NCI-H2107 (cell line): ENCODE data around the gene LRRC8E.
A peak's percentile ranks its signal among the peaks of the same experiment; 100 is the strongest.
"Not testable (repeated sequence)": the region's sequence is repeated elsewhere in the genome, so short reads cannot be mapped to it uniquely, and the experiment has no call there.

Experiments used
- DNase-seq: peaks from one replicate; lab custom pipeline; 2025; lab: John Stamatoyannopoulos, UW

Gene LRRC8E

DNA sequence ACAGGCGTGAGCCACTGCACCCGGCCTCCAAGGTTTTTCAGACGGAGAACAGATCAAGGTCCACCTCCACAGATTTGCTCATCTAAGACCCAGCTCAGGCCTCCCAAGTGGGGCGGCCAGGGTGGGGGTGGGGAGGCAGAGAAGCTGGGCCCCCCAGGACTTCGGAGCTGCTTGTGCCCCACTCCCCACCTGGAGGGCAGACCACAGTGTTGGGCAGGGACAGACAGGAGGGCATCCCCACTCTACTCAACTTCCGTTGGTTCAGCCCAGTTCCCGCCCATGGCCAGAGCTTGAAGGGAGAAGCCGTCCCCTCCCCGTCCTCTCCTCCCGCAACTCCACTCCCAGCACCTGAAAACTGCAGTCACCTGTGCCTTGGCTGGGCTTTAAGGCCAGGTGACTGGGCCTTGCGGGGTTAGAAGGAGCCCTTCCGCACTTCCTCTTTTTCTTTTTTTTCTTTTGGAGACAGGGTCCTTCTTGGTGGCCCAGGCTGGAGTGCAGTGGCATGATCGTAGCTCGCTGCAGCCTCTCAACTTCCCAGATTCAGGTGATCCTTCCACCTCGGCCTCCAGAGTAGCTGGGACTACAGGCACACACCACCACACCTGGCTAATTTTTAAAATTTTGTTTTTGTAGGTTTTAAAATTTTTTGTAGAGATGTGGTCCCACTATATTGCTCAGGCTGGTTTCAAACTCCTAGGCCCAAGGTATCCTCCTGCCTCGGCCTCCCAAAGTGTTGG is 734 bp upstream of the LRRC8E start:
- no peak for DNase-seq

DNA sequence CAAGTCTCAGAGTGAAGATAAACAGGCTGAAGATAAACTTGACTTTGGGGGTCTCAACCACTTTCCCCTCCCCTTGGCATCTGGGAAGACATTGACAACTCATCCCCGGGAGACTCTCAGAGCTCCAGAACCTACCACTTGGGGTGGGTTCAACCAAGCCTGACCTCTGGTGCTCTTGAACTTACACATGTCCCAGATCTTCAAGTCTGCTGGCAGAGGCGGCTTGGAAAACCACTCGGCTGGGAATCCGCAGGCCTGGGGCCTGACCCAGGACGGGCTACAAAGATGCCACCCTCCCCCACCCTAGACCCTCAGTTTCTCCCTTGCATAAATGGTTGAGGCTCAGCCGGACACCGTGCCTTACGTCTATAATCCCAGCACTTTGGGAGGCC is 512 bp downstream of the LRRC8E start:
- DNase-seq: no peak

- not testable (repeated sequence) for DNase-seq
These were observed 5.2 kb downstream of the LRRC8E start for GRCh38 chr19:7893362-7894101.

- DNase-seq: no peak
These were observed 6.5 kb downstream of the LRRC8E start for GRCh38 chr19:7894612-7895309.

GRCh38 chr19:7895565-7895964 is 7.3 kb downstream of the LRRC8E start:
- DNase-seq: no peak

- DNase-seq: no peak
These were observed 9.0 kb downstream of the LRRC8E start for GRCh38 chr19:7897292-7897691.

DNA sequence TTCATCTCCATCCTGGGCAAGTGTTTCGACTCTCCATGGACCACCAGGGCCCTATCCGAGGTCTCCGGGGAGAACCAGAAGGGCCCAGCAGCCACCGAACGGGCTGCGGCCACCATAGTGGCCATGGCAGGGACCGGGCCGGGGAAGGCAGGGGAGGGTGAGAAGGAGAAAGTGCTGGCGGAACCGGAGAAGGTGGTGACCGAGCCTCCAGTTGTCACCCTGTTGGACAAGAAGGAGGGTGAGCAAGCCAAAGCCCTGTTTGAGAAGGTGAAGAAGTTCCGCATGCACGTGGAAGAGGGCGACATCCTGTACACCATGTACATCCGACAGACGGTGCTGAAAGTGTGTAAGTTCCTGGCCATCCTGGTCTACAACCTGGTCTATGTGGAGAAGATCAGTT is 10.7 kb downstream of the LRRC8E start:
- DNase-seq: no peak

DNA sequence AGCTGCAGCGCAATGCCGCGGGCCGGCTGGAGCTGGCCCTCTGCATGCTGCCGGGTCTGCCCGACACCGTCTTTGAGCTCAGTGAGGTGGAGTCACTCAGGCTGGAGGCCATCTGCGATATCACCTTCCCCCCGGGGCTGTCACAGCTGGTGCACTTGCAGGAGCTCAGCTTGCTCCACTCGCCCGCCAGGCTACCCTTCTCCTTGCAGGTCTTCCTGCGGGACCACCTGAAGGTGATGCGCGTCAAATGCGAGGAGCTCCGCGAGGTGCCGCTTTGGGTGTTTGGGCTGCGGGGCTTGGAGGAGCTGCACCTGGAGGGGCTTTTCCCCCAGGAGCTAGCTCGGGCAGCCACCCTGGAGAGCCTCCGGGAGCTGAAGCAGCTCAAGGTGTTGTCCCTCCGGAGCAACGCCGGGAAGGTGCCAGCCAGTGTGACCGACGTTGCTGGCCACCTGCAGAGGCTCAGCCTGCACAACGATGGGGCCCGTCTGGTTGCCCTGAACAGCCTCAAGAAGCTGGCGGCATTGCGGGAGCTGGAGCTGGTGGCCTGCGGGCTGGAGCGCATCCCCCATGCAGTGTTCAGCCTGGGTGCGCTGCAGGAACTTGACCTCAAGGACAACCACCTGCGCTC is 11.6 kb downstream of the LRRC8E start:
- DNase-seq: no peak

- no peak for DNase-seq
These were observed 12.1 kb downstream of the LRRC8E start for GRCh38 chr19:7900401-7900870.

GRCh38 chr19:7900931-7901330 is 12.6 kb downstream of the LRRC8E start:
- DNase-seq: no peak

- DNase-seq: no peak
These were observed 13.0 kb downstream of the LRRC8E start for GRCh38 chr19:7901337-7901736.

DNA sequence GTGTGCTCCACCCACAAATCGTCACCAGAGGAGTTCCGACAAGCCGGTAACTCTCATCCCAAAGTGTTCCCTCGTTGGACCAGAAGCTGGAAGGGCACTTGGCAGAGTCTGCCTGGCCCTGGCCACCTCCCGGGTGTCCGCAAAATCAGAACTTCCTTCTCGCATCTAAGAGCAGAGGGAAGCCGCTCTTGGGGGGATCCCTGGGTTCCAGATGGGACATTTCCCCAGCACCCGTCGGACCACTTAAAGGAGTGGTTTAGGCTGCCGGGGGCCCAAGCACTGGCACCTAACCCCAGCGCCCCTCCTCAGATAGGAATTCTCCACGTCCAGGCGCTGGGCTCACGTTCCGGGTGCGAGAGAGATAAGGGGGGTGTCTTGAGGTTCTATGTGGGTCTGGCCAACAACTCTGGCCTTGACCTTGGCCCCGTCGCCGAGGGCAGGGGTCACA is 14.5 kb downstream of the LRRC8E start:
- DNase-seq: no peak

- peak; percentile 98 for DNase-seq
These were observed 15.1 kb downstream of the LRRC8E start, which contains the start of gene MAP2K7 for GRCh38 chr19:7903244-7904073. Gene MAP2K7, plus strand, starts transcription at chr19:7903877. Its CDS starts 68 bp downstream, at chr19:7903945.

DNA sequence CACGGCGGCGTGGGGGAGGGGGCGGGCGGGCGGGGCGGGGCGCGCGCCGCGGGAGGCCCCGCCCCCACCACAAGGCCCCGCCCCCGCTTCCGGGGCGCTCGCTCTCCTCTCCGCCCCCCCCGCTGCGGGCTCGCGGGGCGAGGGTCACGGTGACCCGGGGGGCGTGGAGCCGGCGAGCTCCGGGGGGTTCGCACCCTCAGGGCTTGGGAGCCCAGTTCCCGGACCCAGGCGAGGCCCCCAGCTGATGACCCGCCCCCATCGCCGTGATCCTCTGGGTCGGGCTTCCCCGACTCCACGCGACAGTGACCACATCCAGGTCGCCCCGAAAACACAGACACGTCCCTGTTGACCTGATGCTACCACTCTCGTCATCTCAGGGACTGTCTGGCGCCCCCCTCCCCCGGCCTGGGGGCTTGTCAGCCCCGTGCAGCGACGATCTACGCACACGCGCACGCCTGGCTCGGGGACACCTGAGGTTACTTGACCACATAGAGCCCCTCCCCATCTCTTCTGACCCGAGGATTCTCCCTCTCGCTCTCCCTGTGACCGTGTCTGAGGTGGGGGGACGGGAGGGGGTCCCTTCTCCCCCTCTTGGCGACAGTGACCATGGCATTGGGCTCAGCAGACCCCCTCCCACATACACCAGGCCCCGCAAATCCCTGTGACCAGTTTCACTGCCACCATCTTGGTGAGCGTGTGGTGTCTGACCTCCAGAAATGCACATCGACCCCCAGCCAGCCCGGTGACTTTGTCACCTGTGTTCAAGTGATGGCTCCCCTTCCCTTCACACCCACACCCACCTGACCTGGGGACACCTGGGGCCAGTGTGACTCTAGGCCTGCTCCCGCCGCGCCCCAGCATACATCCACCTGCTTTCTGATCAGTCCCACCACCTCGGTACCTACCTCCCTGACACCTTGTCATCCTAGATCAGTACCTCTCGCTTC is 16.0 kb downstream of the LRRC8E start:
- DNase-seq: no peak

GRCh38 chr19:7905268-7905667 is 17.0 kb downstream of the LRRC8E start:
- DNase-seq: no peak

DNA sequence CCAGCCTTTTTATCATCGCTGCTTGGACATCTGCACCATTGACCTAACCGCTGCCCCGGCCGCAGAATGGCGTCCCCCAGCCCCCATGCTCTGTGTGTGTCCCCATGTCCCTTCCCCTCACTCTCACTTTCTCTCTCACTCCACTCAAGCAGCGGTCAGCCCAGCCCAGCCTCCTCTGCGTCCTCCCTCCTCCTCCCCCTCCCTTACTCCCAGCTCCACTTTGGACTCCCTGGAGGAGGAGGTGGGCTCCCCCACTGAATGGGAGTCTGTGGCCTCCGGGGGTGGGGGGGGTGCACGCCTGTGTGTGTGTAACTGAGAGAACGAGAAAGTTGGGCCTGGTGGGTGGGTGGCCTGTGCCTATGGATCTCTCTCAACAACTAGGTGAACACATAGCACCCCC is 17.5 kb downstream of the LRRC8E start:
- no peak for DNase-seq

GRCh38 chr19:7907122-7907521 is 18.8 kb downstream of the LRRC8E start:
- no peak for DNase-seq

GRCh38 chr19:7907544-7907943 is 19.2 kb downstream of the LRRC8E start:
- no peak for DNase-seq

- no peak for DNase-seq
These were observed 19.9 kb downstream of the LRRC8E start for GRCh38 chr19:7908078-7908699.
